NCI-H187 treated with DMSO at 0.1 percent for 48 hours (cell line): ENCODE data around the gene RAB36.
A peak's percentile ranks its signal among the peaks of the same experiment; 100 is the strongest.

Source experiments
- DNase-seq: peaks from one replicate; lab custom pipeline; 2025; lab: John Stamatoyannopoulos, UW

Gene RAB36

DNA sequence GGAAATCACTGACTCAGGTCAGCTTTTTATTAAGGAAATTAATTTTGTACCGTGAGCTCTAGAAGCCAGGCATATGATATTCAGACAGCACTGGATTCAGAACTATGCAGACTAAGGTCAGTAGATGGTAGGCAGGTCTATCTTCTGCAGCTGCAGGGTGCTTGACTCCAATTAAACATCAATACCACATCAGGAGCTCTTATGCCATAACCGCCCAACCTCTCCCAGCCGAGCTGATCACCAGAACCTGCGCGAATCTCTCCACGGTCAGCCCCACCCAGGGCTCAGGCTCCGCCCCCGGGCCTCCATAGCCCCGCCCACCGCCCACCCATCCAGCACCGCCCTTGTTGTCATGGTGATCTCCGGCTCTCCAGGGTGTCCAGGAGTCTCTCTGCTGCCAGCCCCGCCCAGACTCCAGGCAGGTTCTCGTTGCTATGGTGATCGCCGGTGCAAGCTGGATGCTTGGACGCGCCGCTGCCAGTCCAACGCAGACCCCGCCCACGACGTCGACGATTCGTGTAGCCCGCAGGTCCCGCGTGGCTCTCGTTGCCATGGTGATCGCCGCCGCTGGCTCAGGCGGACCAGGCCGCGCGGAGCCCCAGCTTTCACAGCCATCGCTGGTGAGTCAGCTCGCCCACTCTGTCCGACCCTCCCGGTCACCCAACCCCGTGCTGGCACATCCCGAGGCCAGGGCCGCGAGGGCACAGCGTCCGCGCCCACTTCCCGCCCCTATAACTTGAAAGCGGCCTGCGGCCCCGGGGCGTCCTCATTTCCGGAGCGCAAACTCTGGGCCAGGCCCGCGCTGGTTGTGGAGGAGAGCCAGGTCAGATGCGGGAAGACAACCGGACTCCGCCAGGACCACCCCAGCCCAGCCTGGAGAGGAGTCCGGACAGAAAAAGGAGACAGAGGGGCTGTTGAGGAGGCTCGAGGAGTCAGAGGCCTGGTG, at the start of gene RAB36:
TSS of gene RAB36 (plus strand) at position 546 of the 946 bp plus-strand sequence. CDS start 1,140 bp downstream, outside the sequence.
- peak; percentile 79 for DNase-seq

DNA sequence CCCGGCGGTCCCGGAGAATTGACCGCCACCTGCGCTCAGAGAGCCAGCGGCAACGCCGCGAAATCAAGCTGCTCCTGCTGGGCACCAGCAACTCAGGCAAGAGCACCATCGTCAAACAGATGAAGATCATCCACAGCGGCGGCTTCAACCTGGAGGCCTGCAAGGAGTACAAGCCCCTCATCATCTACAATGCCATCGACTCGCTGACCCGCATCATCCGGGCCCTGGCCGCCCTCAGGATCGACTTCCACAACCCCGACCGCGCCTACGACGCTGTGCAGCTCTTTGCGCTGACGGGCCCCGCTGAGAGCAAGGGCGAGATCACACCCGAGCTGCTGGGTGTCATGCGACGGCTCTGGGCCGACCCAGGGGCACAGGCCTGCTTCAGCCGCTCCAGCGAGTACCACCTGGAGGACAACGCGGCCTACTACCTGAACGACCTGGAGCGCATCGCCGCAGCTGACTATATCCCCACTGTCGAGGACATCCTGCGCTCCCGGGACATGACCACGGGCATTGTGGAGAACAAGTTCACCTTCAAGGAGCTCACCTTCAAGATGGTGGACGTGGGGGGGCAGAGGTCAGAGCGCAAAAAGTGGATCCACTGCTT, 49.4 kb upstream of the RAB36 start:
- no peak for DNase-seq

DNA sequence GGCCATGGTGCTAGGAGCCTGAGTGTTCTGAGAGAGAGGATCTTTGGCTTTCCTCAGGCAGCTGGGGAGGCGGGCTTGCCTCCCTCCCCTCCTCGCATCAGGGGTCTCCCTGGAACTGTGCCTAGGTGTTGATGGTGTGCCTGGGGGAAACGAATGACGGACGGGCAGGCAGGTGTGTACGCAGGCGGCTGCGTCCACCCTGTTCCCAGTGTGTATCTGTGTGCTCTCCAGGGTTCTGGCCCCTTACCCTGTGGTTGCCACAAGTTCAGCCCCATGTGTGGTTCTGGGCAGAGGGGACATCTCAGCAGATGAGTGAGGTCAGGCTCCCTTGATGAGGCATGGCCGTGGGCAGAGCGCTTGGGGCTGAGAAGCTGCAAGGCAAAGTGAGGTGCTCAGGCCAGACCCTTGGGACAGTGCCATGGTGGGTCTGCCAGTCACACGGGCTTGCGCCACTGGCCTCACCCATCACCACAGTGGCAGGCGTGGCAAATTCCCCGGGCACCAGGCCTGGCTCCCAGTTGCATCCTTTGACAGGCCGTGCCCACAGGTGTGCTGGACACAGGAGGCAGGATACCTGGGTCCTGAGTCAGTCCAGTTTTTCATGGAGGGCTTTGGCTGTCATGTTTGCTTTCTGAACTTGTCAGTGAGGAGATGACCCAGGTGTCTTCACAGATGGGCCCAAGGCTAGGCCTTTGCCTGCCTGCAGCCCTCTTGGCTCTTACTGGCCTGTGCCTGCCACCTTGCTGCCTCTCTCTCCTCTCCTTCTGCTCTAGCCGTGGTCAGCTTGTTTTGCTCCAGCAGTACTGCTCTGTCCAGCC, 47.7 kb upstream of the RAB36 start:
- DNase-seq = no peak

- DNase-seq = no peak
Observed at GRCh38 chr22:23098230-23098705, 47.0 kb upstream of the RAB36 start.

DNA sequence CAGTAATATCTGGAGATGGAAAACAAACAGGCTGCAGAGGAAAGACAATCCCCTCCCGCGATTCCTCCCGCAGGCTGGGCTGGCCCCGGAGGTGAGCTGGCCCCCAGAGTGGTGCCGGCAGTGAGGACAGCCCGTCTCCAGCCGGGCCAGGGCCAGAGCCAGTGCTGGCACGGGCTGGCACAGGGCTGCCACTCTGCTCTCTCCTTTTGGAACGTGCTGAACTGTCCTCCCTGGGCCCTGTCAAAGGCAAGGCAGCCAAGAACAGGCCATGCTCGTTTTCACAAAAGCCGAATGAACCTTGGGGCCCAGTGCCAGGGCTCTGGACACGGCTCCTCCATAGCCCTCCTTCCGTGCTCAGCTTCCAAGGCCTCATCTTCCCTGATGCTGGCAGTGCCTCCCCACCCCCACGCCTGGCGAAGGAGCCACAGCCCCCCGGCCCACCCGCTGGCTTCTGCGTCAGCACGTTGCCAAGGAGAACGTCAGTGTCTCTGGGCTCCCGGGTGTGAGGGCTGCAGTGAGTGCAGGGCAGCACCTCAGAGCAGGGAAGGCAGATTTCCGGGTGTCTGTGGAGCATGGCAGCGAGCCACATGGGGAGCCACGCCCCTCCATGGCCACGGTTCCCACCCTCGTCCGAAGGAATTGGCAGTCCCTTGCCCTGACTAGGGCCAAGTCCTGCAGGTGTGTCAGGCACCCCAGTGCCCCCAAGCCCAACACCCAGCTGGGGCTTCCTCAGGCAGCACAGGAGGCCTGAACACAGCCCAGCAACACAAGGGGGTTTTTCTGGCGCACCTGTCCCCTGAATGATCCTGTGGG, 46.4 kb upstream of the RAB36 start:
- DNase-seq = no peak

DNA sequence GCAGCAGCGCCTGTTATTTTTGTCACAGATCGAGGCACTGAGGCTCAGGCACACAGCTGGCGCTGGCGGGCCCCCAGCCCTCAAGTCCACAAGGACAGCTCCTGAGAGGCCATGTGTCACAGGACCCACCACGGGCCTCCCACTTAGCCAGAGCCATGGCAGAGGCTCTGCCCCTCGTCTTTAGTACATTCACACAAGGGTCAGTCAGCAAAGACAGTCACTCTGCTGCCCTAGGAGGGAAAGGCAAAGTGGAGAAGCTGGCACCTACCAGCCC, 45.8 kb upstream of the RAB36 start:
- no peak for DNase-seq

- no peak for DNase-seq
Observed at GRCh38 chr22:23100124-23100801, 45.0 kb upstream of the RAB36 start.

DNA sequence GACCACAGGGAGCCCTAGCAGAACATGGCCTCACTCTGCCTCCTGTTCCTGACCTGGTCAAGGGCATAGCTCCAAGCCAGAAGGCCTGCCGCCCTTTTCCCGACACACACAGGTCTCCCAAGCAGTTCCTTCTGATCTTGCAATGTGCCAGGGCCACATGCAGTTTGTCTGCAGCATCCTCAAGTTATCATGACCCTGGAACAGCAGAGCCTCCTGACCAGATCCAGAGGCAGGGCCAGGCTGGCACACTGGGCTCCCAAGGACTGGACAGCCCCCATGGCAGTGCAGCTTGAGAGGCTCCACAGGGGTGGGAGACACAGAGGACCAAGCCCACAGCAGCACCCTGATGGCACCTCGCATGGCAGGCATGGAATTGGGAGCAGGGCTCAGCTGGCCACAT, 43.8 kb upstream of the RAB36 start:
- no peak for DNase-seq

DNA sequence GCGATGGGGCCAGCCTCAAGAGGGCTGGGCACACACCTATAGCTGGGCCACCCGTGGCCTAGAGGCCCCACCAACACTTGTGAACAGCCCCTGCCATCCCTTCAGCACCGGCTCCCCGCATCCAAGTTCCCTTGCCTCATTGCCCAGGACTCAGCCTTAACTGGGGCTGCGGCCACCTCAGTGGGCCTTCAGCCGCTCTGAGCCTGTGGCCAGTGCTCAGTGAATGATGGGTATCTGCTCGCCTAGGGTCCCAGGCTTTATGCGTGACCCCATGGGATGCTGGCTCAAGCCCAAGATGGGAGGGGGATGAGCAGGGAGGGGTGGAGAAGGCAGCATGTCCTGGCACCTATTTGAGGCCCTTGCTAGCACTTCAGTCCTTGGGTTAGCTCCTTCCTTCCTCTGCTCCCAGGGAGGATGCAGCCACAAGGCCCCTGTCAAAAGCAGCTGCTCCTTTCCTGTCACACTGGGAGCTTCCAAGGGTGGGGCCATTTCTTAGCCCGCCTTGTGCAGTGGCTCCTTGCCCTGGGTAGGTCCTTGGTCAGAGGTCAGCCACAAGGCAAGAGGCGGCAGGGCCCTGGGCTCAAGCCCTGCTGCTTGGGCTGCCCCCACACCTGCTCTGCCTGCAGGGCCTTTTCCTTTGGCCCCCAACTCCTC, 43.1 kb upstream of the RAB36 start:
- no peak for DNase-seq

DNA sequence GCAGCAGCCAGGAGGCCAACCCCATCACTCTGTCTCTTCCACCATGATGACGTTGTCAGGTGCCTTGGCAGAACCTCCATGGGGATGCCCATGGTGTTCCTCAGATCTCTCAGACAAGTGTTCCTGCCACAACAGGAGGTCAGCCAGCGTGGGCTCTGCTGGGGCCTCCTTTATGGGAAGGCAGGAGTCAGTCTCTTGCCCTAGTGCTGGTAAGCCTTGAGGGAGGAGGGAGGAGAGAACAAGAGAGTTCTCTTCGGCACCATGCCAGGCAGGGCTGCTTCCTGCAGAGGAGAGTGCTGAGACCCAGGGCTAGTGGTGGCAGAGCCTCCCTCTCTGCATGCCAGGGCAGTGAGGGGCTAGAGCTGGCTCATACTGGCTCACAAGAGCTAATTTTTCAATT, 42.5 kb upstream of the RAB36 start:
- no peak for DNase-seq

GRCh38 chr22:23103199-23103954, 41.9 kb upstream of the RAB36 start:
- no peak for DNase-seq

DNA sequence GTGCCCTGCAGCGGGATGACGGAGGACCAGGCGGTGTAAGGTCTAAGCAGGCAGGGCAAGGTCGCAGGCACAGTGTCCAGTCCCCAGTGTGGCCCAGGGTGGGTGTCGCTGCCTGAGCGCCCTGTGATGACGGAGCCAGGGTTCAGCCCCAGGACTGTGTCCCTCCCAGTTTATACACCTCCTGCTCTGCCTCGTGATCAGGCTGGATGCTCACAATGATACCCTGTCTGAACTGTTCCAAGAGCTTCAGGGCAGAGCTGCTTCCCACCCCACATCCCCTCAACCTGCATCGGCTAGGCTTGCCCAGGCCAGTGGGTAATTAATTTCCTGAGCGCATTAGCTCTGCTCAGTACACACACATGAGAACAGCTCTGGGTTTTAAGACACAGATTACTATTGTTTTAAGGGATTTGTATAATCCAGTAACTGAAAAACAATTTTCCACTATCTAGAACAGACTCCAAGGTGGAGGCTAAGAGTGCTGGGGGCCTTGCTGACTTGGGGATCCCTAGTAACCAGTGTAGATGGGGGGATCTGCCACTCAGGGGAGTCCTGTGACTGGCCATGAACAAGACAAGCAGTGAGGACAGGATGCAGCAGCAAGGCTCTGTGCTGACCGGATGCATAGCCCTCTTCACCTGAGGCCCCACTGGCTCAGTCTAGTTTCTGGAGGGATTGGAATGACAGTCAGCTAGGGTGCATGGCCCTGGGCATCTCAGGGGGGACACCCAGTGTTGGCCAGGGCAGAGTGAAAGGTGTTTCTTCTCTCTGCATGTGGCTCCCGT, 40.9 kb upstream of the RAB36 start:
- DNase-seq = no peak

DNA sequence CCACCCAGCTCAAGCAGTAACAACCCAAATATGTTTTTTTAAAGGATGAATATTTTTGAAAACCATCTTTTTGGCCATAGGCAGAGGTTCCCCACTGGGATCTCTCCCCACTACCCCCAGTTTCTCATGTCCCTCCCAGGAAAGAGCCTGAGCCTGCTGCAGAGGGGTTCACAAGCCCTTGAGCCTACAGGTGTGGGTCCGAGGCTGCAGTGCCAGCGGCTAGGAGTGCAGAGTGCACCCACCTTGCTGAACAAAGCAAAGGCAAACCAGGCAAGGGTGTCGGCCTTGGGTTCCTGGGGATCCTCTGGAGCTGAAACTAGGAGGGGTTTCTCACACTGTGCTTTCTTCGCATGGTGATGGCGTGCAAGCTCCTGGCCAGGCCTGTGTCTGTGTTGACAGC, 40.0 kb upstream of the RAB36 start:
- no peak for DNase-seq

- no peak for DNase-seq
Observed at GRCh38 chr22:23105919-23106318, 39.4 kb upstream of the RAB36 start.

DNA sequence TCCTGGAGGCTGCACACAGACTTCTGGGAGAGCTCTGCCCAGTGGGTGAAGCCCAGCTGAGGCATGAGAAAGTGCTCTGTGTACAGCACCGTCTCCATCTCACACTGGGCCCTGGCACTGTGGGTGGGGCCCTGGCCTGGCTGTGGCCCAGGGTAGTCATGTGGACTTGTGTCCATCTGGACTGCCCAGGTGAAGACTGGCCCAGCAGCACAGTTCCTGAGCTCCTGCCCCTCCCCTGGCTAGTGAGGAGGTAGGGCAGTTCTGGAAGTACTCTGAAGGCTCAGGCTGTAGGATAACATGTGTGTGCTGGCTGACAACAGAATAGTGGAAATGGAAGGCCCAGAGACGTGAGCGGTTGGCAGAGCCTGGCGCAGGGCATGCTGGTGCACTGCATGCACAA, 38.9 kb upstream of the RAB36 start:
- no peak for DNase-seq

GRCh38 chr22:23106906-23107367, 38.3 kb upstream of the RAB36 start:
- DNase-seq = no peak

GRCh38 chr22:23107487-23108248, 37.6 kb upstream of the RAB36 start:
- DNase-seq = no peak
